SK-N-MC (cell line): ENCODE measurements around the gene KCNQ1OT1.

Experiments used
- DNase-seq: peaks from one replicate; pipeline ENCODE4 v3.0.0-alpha.2; 2011; ENCODE audit warnings: low read depth, low spot score
- H3K27ac ChIP-seq: fragments of 200-600 bp; sonication (generic); 2 replicates; pipeline ENCODE4 v1.5.1; 2016; ENCODE audit warnings: mixed run types
- H3K36me3 ChIP-seq: fragments of 200-600 bp; sonication (generic); 2 replicates; pipeline ENCODE4 v1.6.1; 2017; ENCODE audit warnings: antibody characterized with exemption, low read length, mixed read lengths; ENCODE audit not compliant: insufficient read depth
- H3K4me3 ChIP-seq: fragments of 200-600 bp; sonication (generic); 2 replicates; pipeline ENCODE4 v1.5.1; 2016
- H3K9ac ChIP-seq: fragments of 200-600 bp; sonication (generic); 2 replicates; pipeline ENCODE4 v1.8.0; 2017; ENCODE audit warnings: mixed run types, mixed read lengths; ENCODE audit not compliant: insufficient read length
- H3K9me3 ChIP-seq: fragments of 200-600 bp; sonication (generic); 2 replicates; pipeline ENCODE4 v1.6.1; 2017; ENCODE audit warnings: low read depth, mild to moderate bottlenecking, antibody characterized with exemption, low read length, moderate library complexity, mixed read lengths
- EZH2 ChIP-seq: fragments of 200-600 bp; sonication (generic); IDR thresholded peaks from one replicate; pipeline ENCODE4 v1.6.1; 2017; ENCODE audit warnings: antibody characterized with exemption
- FOXP2 ChIP-seq: optimal IDR thresholded peaks from 2 replicates; pipeline ENCODE3; 2011; ENCODE audit warnings: mild to moderate bottlenecking, moderate library complexity; ENCODE audit not compliant: insufficient read depth; ENCODE audit errors: extremely low read length, control extremely low read depth
- POLR2AphosphoS5 ChIP-seq: IDR thresholded peaks from 2 replicates; pipeline ENCODE4 v1.6.1; 2012; ENCODE audit warnings: mild to moderate bottlenecking, low read depth, low read length, borderline replicate concordance

The KCNQ1OT1 gene

GRCh38 chr11:2732261-2732939, 32.6 kb upstream of the KCNQ1OT1 start:
- DNase-seq, result no peak
- no peak for TF ChIP-seq FOXP2
- no peak overlapping the region for H3K9ac ChIP-seq
- H3K36me3 ChIP-seq, result no peaks in the 10 kb centered on the region
- no peaks in the 10 kb centered on the region for H3K9me3 ChIP-seq
- H3K4me3 ChIP-seq, result no peak overlapping the region
- H3K27ac ChIP-seq, result no peak overlapping the region

- no peak for DNase-seq
- no peak for TF ChIP-seq EZH2
- no peak for TF ChIP-seq POLR2AphosphoS5
- TF ChIP-seq FOXP2, result no peak
- no peak overlapping the region for H3K4me3 ChIP-seq
- no peaks in the 10 kb centered on the region for H3K9me3 ChIP-seq
- no peaks in the 10 kb centered on the region for H3K36me3 ChIP-seq
- H3K27ac ChIP-seq, result no peak overlapping the region
- no peak overlapping the region for H3K9ac ChIP-seq
Observed at GRCh38 chr11:2731130-2732125, 31.6 kb upstream of the KCNQ1OT1 start.

- no peak overlapping the region for H3K27ac ChIP-seq
- no peak overlapping the region for H3K9ac ChIP-seq
- TF ChIP-seq POLR2AphosphoS5 (no peak), EZH2 (no peak), FOXP2 (no peak)
- no peaks in the 10 kb centered on the region for H3K9me3 ChIP-seq
- no peak overlapping the region for H3K4me3 ChIP-seq
- H3K36me3 ChIP-seq, result no peaks in the 10 kb centered on the region
- no peak for DNase-seq
Observed at GRCh38 chr11:2730272-2731129, 30.7 kb upstream of the KCNQ1OT1 start.

- no peak for TF ChIP-seq EZH2
- TF ChIP-seq FOXP2, result no peak
- no peak for TF ChIP-seq POLR2AphosphoS5
- DNase-seq, result no peak
- no peak overlapping the region for H3K9ac ChIP-seq
- no peaks in the 10 kb centered on the region for H3K36me3 ChIP-seq
- H3K9me3 ChIP-seq, result no peaks in the 10 kb centered on the region
- H3K27ac ChIP-seq, result no peak overlapping the region
- H3K4me3 ChIP-seq, result no peak overlapping the region
Observed at GRCh38 chr11:2729841-2730240, 30.0 kb upstream of the KCNQ1OT1 start.

- H3K4me3 ChIP-seq, result no peak overlapping the region
- TF ChIP-seq EZH2 (no peak), POLR2AphosphoS5 (no peak), FOXP2 (no peak)
- no peak overlapping the region for H3K9ac ChIP-seq
- H3K27ac ChIP-seq, result no peak overlapping the region
- H3K9me3 ChIP-seq, result no peaks in the 10 kb centered on the region
- no peaks in the 10 kb centered on the region for H3K36me3 ChIP-seq
- DNase-seq, result no peak
Observed at GRCh38 chr11:2728663-2729332, 29.0 kb upstream of the KCNQ1OT1 start.

GRCh38 chr11:2728128-2728662, 28.4 kb upstream of the KCNQ1OT1 start:
- Histone ChIP-seq H3K9ac (no peak overlapping the region), H3K4me3 (no peak overlapping the region), H3K27ac (no peak overlapping the region), H3K36me3 (no peaks in the 10 kb centered on the region), H3K9me3 (no peaks in the 10 kb centered on the region)
- DNase-seq, result no peak
- TF ChIP-seq FOXP2 (no peak), EZH2 (no peak), POLR2AphosphoS5 (no peak)

- H3K27ac ChIP-seq, result no peak overlapping the region
- H3K9ac ChIP-seq, result no peak overlapping the region
- TF ChIP-seq POLR2AphosphoS5 (no peak), FOXP2 (no peak), EZH2 (no peak)
- H3K4me3 ChIP-seq, result no peak overlapping the region
- H3K36me3 ChIP-seq, result no peaks in the 10 kb centered on the region
- H3K9me3 ChIP-seq, result no peaks in the 10 kb centered on the region
- no peak for DNase-seq
Observed at GRCh38 chr11:2726964-2727363, 27.2 kb upstream of the KCNQ1OT1 start.
